ENCODE measurements around the gene DSPP. TPM values are rescaled to one million over a fixed set of nuclear protein-coding genes. Genes with fewer than 3 reads are reported as not detected.

DSPP gene
- total RNA-seq, 2 experiments from 2014 or later: not detected

DNA sequence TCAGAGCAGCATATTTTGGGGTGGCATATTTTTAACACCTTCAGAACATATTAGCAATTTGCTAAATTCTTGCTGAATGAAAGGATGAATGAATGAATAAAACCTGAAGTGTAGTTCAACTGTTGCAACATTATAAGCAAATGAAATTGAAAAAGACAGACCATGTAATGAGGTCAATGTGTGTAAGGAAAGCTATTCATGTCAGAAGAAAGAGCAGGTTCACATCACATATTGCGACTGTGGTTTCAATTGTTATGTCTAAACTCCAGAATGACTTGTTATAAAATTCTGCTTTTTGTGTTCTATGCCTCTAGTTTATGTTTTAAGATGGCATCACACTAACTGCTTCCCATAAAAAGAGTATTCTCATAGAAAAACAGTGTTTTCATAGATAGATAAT is 32.9 kb upstream of the DSPP start:
- H2AFZ ChIP-seq (ENCODE audit: low read length): no peak overlapping the region
- H3K36me3 ChIP-seq (ENCODE audit: insufficient read depth, low read length): no peaks in the 10 kb centered on the region
- H3K4me2 ChIP-seq (ENCODE audit: low read length): no peak overlapping the region
- BruUV-seq (replicated peaks): no TSS peak
- POLR2A ChIA-PET: no interaction called here
- no peak overlapping the region for H3K4me3 ChIP-seq (ENCODE audit: low read depth, low read length, poor library complexity, severe bottlenecking)
- no peaks in the 10 kb centered on the region for H3K9me2 ChIP-seq (ENCODE audit: insufficient read depth, low read length)
- H3K4me1 ChIP-seq (ENCODE audit: insufficient read depth, low read length, poor library complexity, severe bottlenecking): no peaks in the 10 kb centered on the region
- H3K79me2 ChIP-seq (ENCODE audit: insufficient read depth, low read depth, low read length): no peaks in the 10 kb centered on the region
- H4K20me1 ChIP-seq (ENCODE audit: insufficient read depth, low read length): no peaks in the 10 kb centered on the region
- H3K27ac ChIP-seq (ENCODE audit: low read depth, low read length, poor library complexity, severe bottlenecking): no peak overlapping the region
- CTCF ChIA-PET (ENCODE audit: unreplicated experiment): no interaction called here
- intact Hi-C loops (cut with micrococcal nuclease; ENCODE audit: unreplicated experiment): no loop called here
- no peak for DNase-seq (ENCODE audit: low spot score)
- H3K9me3 ChIP-seq (ENCODE audit: low read length): no peaks in the 10 kb centered on the region
- no peak for TF ChIP-seq EZH2phosphoT487 (IDR thresholded peaks at IDR 0.05; ENCODE audit: borderline replicate concordance, low read depth, low read length)
- TF ChIP-seq, protein P1, sequence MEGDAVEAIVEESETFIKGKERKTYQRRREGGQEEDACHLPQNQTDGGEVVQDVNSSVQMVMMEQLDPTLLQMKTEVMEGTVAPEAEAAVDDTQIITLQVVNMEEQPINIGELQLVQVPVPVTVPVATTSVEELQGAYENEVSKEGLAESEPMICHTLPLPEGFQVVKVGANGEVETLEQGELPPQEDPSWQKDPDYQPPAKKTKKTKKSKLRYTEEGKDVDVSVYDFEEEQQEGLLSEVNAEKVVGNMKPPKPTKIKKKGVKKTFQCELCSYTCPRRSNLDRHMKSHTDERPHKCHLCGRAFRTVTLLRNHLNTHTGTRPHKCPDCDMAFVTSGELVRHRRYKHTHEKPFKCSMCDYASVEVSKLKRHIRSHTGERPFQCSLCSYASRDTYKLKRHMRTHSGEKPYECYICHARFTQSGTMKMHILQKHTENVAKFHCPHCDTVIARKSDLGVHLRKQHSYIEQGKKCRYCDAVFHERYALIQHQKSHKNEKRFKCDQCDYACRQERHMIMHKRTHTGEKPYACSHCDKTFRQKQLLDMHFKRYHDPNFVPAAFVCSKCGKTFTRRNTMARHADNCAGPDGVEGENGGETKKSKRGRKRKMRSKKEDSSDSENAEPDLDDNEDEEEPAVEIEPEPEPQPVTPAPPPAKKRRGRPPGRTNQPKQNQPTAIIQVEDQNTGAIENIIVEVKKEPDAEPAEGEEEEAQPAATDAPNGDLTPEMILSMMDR (conservative IDR thresholded peaks at IDR 0.05; ENCODE audit: low read length): no peak

DNA sequence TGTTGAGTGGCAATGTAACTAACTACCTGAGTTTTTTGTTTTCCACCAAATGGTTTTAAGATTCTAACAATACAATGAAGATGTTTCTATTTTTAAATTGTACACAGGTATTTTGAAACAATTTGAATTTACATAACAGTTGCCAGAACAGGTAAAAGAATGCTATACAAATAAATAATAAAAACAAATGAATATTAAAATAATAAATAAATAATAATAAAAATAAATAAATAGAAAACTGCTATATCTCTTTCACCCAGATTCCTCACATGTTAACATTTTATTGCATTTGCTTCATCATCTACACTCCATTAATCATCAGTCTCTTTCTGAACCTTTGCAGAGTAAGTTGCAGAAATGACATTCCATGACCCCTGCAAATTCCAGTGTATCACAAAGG is 32.3 kb upstream of the DSPP start:
- no peaks in the 10 kb centered on the region for H3K4me1 ChIP-seq (ENCODE audit: insufficient read depth, low read length, poor library complexity, severe bottlenecking)
- H3K9me3 ChIP-seq (ENCODE audit: low read length): no peaks in the 10 kb centered on the region
- no peaks in the 10 kb centered on the region for H3K9me2 ChIP-seq (ENCODE audit: insufficient read depth, low read length)
- no peaks in the 10 kb centered on the region for H3K36me3 ChIP-seq (ENCODE audit: insufficient read depth, low read length)
- no peak overlapping the region for H3K4me2 ChIP-seq (ENCODE audit: low read length)
- POLR2A ChIA-PET: no interaction called here
- BruUV-seq (replicated peaks): no TSS peak
- intact Hi-C loops (cut with micrococcal nuclease; ENCODE audit: unreplicated experiment): no loop called here
- no peak for TF ChIP-seq EZH2phosphoT487 (IDR thresholded peaks at IDR 0.05; ENCODE audit: borderline replicate concordance, low read depth, low read length)
- TF ChIP-seq, protein P1 (conservative IDR thresholded peaks at IDR 0.05; ENCODE audit: low read length): no peak
- DNase-seq (ENCODE audit: low spot score): no peak
- no peak overlapping the region for H3K4me3 ChIP-seq (ENCODE audit: low read depth, low read length, poor library complexity, severe bottlenecking)
- no peaks in the 10 kb centered on the region for H4K20me1 ChIP-seq (ENCODE audit: insufficient read depth, low read length)
- CTCF ChIA-PET (ENCODE audit: unreplicated experiment): no interaction called here
- no peaks in the 10 kb centered on the region for H3K79me2 ChIP-seq (ENCODE audit: insufficient read depth, low read depth, low read length)
- no peak overlapping the region for H3K27ac ChIP-seq (ENCODE audit: low read depth, low read length, poor library complexity, severe bottlenecking)
- no peak overlapping the region for H2AFZ ChIP-seq (ENCODE audit: low read length)

DNA sequence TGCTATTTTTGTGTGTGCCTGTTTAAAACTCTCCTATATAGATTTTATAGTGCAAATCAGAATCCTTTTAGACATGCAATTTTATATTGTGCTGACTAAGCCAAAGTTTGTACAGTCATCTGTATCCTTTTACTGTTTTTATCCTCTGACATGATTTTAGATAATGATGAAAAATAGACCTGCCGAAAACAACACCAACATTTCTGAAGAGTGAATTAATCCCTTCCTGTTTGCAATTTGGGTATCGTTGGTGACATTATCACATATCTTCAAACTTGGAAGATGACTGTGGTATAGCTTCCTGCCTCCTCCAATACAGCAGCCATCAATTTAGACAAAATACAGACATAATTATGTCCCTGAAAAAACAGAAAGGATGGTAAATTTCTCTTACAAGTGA is 28.9 kb upstream of the DSPP start:
- Histone ChIP-seq H3K27ac (ENCODE audit: low read depth, low read length, poor library complexity, severe bottlenecking) (no peak overlapping the region), H4K20me1 (ENCODE audit: insufficient read depth, low read length) (no peaks in the 10 kb centered on the region), H3K4me1 (ENCODE audit: insufficient read depth, low read length, poor library complexity, severe bottlenecking) (no peaks in the 10 kb centered on the region), H3K9me3 (ENCODE audit: low read length) (no peaks in the 10 kb centered on the region), H3K4me2 (ENCODE audit: low read length) (no peak overlapping the region), H3K9me2 (ENCODE audit: insufficient read depth, low read length) (no peaks in the 10 kb centered on the region), H2AFZ (ENCODE audit: low read length) (no peak overlapping the region), H3K4me3 (ENCODE audit: low read depth, low read length, poor library complexity, severe bottlenecking) (no peak overlapping the region), H3K79me2 (ENCODE audit: insufficient read depth, low read depth, low read length) (no peaks in the 10 kb centered on the region), H3K36me3 (ENCODE audit: insufficient read depth, low read length) (no peaks in the 10 kb centered on the region)
- CTCF ChIA-PET (ENCODE audit: unreplicated experiment): no interaction called here
- POLR2A ChIA-PET: no interaction called here
- TF ChIP-seq, protein P1 (conservative IDR thresholded peaks at IDR 0.05; ENCODE audit: low read length): no peak
- no peak for TF ChIP-seq EZH2phosphoT487 (IDR thresholded peaks at IDR 0.05; ENCODE audit: borderline replicate concordance, low read depth, low read length)
- no peak for DNase-seq (ENCODE audit: low spot score)
- intact Hi-C loops (cut with micrococcal nuclease; ENCODE audit: unreplicated experiment): no loop called here
- no TSS peak for BruUV-seq (replicated peaks)

Data from OCI-LY7 (cell line).